Astrocyte (in vitro differentiated cells and primary cell): ENCODE measurements around the gene KDM6A. TPM values are rescaled to one million over a fixed set of nuclear protein-coding genes. Genes with fewer than 3 reads are reported as not detected.

Experiments
- DNase-seq: peaks from one replicate; pipeline ENCODE4 v3.0.0-alpha.2; 2010; ENCODE audit warnings: low read depth
- FAIRE-seq: peaks from 2 replicates; lab custom pipeline; 2011; peaks lifted over from hg19 to GRCh38; lab: Jason Lieb, UNC
- H2AFZ ChIP-seq: 2 replicates; pipeline ENCODE4 v1.6.0; 2012; ENCODE audit warnings: low read depth, low read length, inconsistent platforms
- H3K27ac ChIP-seq: 2 replicates; pipeline ENCODE4 v1.5.1; 2011; ENCODE audit warnings: low read depth, low read length, inconsistent platforms
- H3K27me3 ChIP-seq: 2 replicates; pipeline ENCODE4 v1.6.0; 2011; ENCODE audit warnings: low read length, inconsistent platforms; ENCODE audit not compliant: insufficient read depth
- H3K36me3 ChIP-seq: 2 replicates; pipeline ENCODE4 v1.5.1; 2011; ENCODE audit warnings: low read length, inconsistent platforms; ENCODE audit not compliant: insufficient read depth
- H3K4me1 ChIP-seq: 2 replicates; pipeline ENCODE4 v1.5.1; 2011; ENCODE audit warnings: low read length, inconsistent platforms; ENCODE audit not compliant: insufficient read depth
- H3K4me2 ChIP-seq: 2 replicates; pipeline ENCODE4 v1.6.0; 2012; ENCODE audit warnings: low read length, inconsistent platforms
- H3K4me3 ChIP-seq: 2 replicates; pipeline ENCODE4 v1.5.1; 2011; ENCODE audit warnings: low read depth, mild to moderate bottlenecking, low read length, inconsistent platforms; ENCODE audit not compliant: insufficient read depth
- H3K79me2 ChIP-seq: 2 replicates; pipeline ENCODE4 v1.6.0; 2012; ENCODE audit warnings: mild to moderate bottlenecking, low read length, inconsistent platforms; ENCODE audit not compliant: insufficient read depth
- H3K9ac ChIP-seq: 2 replicates; pipeline ENCODE4 v1.6.0; 2012; ENCODE audit warnings: mild to moderate bottlenecking, low read length, inconsistent platforms
- H3K9me3 ChIP-seq: 2 replicates; pipeline ENCODE4 v1.5.1; 2012; ENCODE audit warnings: low read depth, mild to moderate bottlenecking, low read length, inconsistent platforms; ENCODE audit not compliant: insufficient read depth
- H4K20me1 ChIP-seq: 2 replicates; pipeline ENCODE4 v1.6.0; 2012; ENCODE audit warnings: low read length, inconsistent platforms; ENCODE audit not compliant: insufficient read depth
- H3K27ac Mint-ChIP-seq: one replicate; pipeline ENCODE4 v1.8.0; 2021; ENCODE audit warnings: mild to moderate bottlenecking, mixed read lengths; ENCODE audit not compliant: unreplicated experiment
- H3K27me3 Mint-ChIP-seq: one replicate; pipeline ENCODE4 v1.8.0; 2021; ENCODE audit warnings: low read depth, mixed read lengths; ENCODE audit not compliant: unreplicated experiment
- H3K36me3 Mint-ChIP-seq: one replicate; pipeline ENCODE4 v1.8.0; 2021; ENCODE audit warnings: low read depth, mixed read lengths; ENCODE audit not compliant: unreplicated experiment
- H3K4me1 Mint-ChIP-seq: one replicate; pipeline ENCODE4 v1.8.0; 2021; ENCODE audit warnings: low read depth, mixed read lengths; ENCODE audit not compliant: unreplicated experiment
- H3K4me3 Mint-ChIP-seq: one replicate; pipeline ENCODE4 v1.8.0; 2021; ENCODE audit warnings: mild to moderate bottlenecking, moderate library complexity, mixed read lengths; ENCODE audit not compliant: unreplicated experiment
- H3K9me3 Mint-ChIP-seq: one replicate; pipeline ENCODE4 v1.8.0; 2021; ENCODE audit warnings: mild to moderate bottlenecking, mixed read lengths; ENCODE audit not compliant: unreplicated experiment
- EZH2 ChIP-seq: IDR thresholded peaks from 2 replicates; pipeline ENCODE4 v1.6.1; 2012; ENCODE audit warnings: mild to moderate bottlenecking, low read length, inconsistent platforms; ENCODE audit not compliant: insufficient read depth
- total RNA-seq: library from RNA; stranded (reverse); gene quantifications from 2 replicates; pipeline ENCODE4 v1.2.1, GENCODE V29; 2021
- TF ChIP-seq, protein P1 (sequence below): IDR thresholded peaks from 2 replicates; pipeline ENCODE4 v1.5.1; 2011; ENCODE audit warnings: low read depth, mild to moderate bottlenecking, inconsistent platforms, low read length, moderate library complexity; ENCODE audit not compliant: insufficient read depth

Gene KDM6A
- total RNA-seq, 1 donor from 2014 or later = 44.0 TPM

DNA sequence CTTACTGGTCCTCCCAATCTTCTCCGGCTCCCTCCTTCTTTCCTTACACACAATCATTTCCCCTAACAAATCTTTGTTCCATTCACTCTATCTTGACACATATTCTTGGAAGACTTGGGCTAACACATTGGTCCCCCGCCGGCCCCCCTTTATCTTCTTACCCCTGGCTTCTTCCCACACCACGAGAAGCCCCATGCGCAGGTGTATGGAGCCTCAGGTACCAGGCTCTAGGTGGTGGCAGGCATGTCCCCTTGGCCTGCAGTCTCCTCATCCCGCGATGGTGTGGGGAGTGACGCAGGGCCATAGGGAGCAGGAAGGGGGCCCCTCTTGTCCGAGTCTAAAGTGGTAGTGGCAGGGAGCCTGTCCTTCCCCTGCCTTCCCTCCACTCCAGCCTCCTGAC lies 277.8 kb downstream of the KDM6A start:
- Histone ChIP-seq H3K79me2 (no peaks in the 10 kb centered on the region), H4K20me1 (no peaks in the 10 kb centered on the region), H3K9ac (no peak overlapping the region), H3K9me3 (no peaks in the 10 kb centered on the region), H3K27ac (no peak overlapping the region), H3K36me3 (no peaks in the 10 kb centered on the region), H2AFZ (no peak overlapping the region), H3K4me3 (no peak overlapping the region), H3K4me1 (no peaks in the 10 kb centered on the region), H3K27me3 (no peaks in the 10 kb centered on the region), H3K4me2 (no peak overlapping the region)
- DNase-seq = no peak
- peaks cover 7% of the 10 kb centered on the region for H3K27me3 Mint-ChIP-seq
- no peaks in the 10 kb centered on the region for H3K9me3 Mint-ChIP-seq
- no peak overlapping the region for H3K27ac Mint-ChIP-seq
- TF ChIP-seq, protein P1, sequence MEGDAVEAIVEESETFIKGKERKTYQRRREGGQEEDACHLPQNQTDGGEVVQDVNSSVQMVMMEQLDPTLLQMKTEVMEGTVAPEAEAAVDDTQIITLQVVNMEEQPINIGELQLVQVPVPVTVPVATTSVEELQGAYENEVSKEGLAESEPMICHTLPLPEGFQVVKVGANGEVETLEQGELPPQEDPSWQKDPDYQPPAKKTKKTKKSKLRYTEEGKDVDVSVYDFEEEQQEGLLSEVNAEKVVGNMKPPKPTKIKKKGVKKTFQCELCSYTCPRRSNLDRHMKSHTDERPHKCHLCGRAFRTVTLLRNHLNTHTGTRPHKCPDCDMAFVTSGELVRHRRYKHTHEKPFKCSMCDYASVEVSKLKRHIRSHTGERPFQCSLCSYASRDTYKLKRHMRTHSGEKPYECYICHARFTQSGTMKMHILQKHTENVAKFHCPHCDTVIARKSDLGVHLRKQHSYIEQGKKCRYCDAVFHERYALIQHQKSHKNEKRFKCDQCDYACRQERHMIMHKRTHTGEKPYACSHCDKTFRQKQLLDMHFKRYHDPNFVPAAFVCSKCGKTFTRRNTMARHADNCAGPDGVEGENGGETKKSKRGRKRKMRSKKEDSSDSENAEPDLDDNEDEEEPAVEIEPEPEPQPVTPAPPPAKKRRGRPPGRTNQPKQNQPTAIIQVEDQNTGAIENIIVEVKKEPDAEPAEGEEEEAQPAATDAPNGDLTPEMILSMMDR = no peak
- no peak for TF ChIP-seq EZH2
- FAIRE-seq = no peak
- no peaks in the 10 kb centered on the region for H3K4me1 Mint-ChIP-seq
- no peaks in the 10 kb centered on the region for H3K36me3 Mint-ChIP-seq
- no peak overlapping the region for H3K4me3 Mint-ChIP-seq

DNA sequence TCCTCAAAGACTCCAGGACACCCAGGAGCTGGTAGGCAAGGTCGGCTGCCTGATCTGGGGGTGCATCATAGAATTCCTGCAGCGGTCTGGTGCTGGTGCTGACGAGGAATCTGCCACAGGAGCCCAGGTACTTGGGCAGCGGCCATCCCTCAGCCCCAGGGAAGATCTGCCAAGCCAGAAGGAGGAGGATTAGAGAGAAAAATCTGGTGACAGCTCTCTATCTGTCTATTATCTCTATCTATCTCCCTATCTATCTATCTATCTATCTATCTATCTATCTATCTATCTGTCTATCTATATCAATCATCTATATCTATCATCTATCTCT lies 281.0 kb downstream of the KDM6A start:
- Mint-ChIP-seq H3K9me3 (no peaks in the 10 kb centered on the region), H3K4me3 (no peak overlapping the region), H3K36me3 (no peaks in the 10 kb centered on the region), H3K4me1 (no peaks in the 10 kb centered on the region), H3K27ac (no peak overlapping the region), H3K27me3 (peaks cover 13% of the 10 kb centered on the region)
- no peak for TF ChIP-seq EZH2
- TF ChIP-seq, protein P1 = no peak
- H3K27ac ChIP-seq = no peak overlapping the region
- DNase-seq (no peak), FAIRE-seq (no peak)
- H3K36me3 ChIP-seq = no peaks in the 10 kb centered on the region
- H3K4me1 ChIP-seq = no peaks in the 10 kb centered on the region
- no peaks in the 10 kb centered on the region for H3K79me2 ChIP-seq
- no peaks in the 10 kb centered on the region for H4K20me1 ChIP-seq
- no peaks in the 10 kb centered on the region for H3K9me3 ChIP-seq
- H3K27me3 ChIP-seq = no peaks in the 10 kb centered on the region
- no peak overlapping the region for H2AFZ ChIP-seq
- no peak overlapping the region for H3K9ac ChIP-seq
- no peak overlapping the region for H3K4me2 ChIP-seq
- H3K4me3 ChIP-seq = no peak overlapping the region

DNA sequence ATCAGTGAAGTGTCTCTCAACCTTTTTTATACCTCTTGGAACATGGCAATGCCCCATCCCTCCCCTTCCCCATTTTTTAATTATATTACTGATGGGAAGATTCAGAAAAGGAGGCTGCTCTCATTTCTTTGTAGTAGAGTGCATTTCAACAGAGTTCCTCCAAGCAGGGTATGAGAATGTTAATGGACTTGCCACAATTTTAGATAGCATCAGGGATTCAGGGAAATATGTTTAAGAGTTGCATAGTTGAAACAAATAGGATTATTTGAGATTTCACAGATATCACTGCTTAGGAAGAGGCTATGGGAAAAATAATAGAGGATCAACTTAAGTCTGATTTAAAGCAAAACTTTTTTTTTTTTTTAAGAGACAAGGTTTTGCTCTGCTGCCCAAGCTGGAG lies 281.5 kb downstream of the KDM6A start:
- H3K36me3 ChIP-seq = no peaks in the 10 kb centered on the region
- H3K9me3 ChIP-seq = no peaks in the 10 kb centered on the region
- H2AFZ ChIP-seq = no peak overlapping the region
- Mint-ChIP-seq H3K4me1 (no peaks in the 10 kb centered on the region), H3K27me3 (peaks cover 13% of the 10 kb centered on the region), H3K9me3 (no peaks in the 10 kb centered on the region), H3K4me3 (no peak overlapping the region), H3K36me3 (no peaks in the 10 kb centered on the region), H3K27ac (no peak overlapping the region)
- no peaks in the 10 kb centered on the region for H3K4me1 ChIP-seq
- H3K27me3 ChIP-seq = no peaks in the 10 kb centered on the region
- H3K4me3 ChIP-seq = no peak overlapping the region
- H3K4me2 ChIP-seq = no peak overlapping the region
- no peak for FAIRE-seq
- no peaks in the 10 kb centered on the region for H4K20me1 ChIP-seq
- no peak overlapping the region for H3K27ac ChIP-seq
- TF ChIP-seq, protein P1 = no peak
- no peak for TF ChIP-seq EZH2
- no peaks in the 10 kb centered on the region for H3K79me2 ChIP-seq
- H3K9ac ChIP-seq = no peak overlapping the region
- no peak for DNase-seq
